Measurements from ENCODE around the gene MEX3C.

MEX3C gene

DNA sequence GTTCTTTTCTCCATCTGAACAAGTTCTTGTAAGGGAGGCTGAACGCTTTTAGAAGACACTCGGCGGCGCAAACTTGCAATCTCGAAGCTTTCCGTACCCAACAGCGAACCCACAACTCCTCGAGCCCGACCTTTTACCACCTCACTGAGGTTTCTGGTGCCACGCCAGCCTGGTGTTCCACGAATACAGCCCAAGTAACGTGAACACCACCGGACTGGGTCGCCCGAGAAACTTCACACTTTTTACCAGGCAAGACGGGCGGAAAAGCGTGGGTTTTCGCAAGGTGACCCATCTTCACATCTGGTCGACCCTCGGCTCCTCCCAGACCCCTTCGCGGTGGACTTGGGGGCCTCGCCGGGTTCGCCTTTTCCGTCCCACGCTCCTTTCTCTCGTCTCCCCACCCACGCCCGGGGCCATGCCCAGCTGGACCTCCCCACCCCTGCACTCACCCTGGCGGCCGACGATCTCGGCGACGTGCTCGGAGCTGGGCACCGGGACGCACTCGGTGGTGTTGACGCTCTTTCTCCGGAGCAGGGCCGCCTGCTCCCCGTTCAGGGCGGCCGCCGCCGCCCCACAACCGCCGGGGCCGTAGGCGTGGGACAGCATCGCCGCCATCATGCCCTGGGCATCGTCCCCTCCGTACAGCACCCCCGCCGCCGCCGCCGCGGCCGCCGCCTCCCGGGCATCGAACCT is 1.2 kb downstream of the MEX3C start:
- no peak for TF ChIP-seq CTCF (IDR thresholded peaks at IDR 0.05; ENCODE audit: low read depth, low read length, missing control alignments)
- peak overlapping the region; percentile 89 for H3K4me3 ChIP-seq (replicated peaks; ENCODE audit: low read depth, low read length)

GRCh38 chr18:51195451-51196117 is 1.9 kb downstream of the MEX3C start:
- no peak for TF ChIP-seq CTCF (IDR thresholded peaks at IDR 0.05; ENCODE audit: low read depth, low read length, missing control alignments)
- peak overlapping the region; percentile 89 for H3K4me3 ChIP-seq (replicated peaks; ENCODE audit: low read depth, low read length)
- no peak for DNase-seq (ENCODE audit: extremely low read depth, low read depth)

More for the DNA sequence above, 1.2 kb downstream of the MEX3C start:
- DNase-seq (ENCODE audit: extremely low read depth, low read depth) = no peak

DNA sequence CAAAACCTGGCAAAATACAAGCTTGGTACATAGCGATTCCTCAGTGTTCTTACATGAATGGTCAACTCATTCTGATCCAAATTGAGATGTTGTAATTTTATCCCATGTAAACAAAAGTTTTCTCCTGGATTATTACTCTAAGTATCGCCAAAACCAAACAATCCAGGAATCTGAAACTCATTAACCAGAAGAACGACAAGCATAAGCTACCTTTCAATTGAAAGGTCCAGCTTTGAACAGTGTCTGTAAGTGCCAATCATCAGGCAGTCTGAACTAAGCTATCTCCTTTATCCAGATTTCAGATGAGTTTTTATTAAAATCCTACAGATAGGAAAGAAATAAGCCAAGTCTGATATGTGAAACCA is 2.4 kb downstream of the MEX3C start:
- TF ChIP-seq CTCF (IDR thresholded peaks at IDR 0.05; ENCODE audit: low read depth, low read length, missing control alignments) = no peak
- DNase-seq (ENCODE audit: extremely low read depth, low read depth) = no peak
- peak overlapping the region; percentile 89 for H3K4me3 ChIP-seq (replicated peaks; ENCODE audit: low read depth, low read length)

- no peak for DNase-seq (ENCODE audit: extremely low read depth, low read depth)
- H3K4me3 ChIP-seq (replicated peaks; ENCODE audit: low read depth, low read length) = peak overlapping the region; percentile 89
- TF ChIP-seq CTCF (IDR thresholded peaks at IDR 0.05; ENCODE audit: low read depth, low read length, missing control alignments) = no peak
These were observed 2.9 kb downstream of the MEX3C start for GRCh38 chr18:51194604-51195003.

- no peak for TF ChIP-seq CTCF (IDR thresholded peaks at IDR 0.05; ENCODE audit: low read depth, low read length, missing control alignments)
- peak overlapping the region; percentile 89; the same call in 1 of the 2 replicates for H3K4me3 ChIP-seq (replicated peaks; ENCODE audit: low read depth, low read length)
- DNase-seq (ENCODE audit: extremely low read depth, low read depth) = no peak
These were observed 3.7 kb downstream of the MEX3C start for GRCh38 chr18:51193621-51194287.

GRCh38 chr18:51192696-51193095 is 4.8 kb downstream of the MEX3C start:
- H3K4me3 ChIP-seq (replicated peaks; ENCODE audit: low read depth, low read length) = no peak overlapping the region
- no peak for TF ChIP-seq CTCF (IDR thresholded peaks at IDR 0.05; ENCODE audit: low read depth, low read length, missing control alignments)
- DNase-seq (ENCODE audit: extremely low read depth, low read depth) = no peak
